IPS DF 6.9 (cell line): ENCODE results near the gene DLL3.

Source experiments
- DNase-seq: peaks from one replicate; pipeline ENCODE4 v3.0.0-alpha.2; 2013; ENCODE audit warnings: low read depth, low spot score
- H3K27ac ChIP-seq: one replicate; pipeline ENCODE4 v1.5.1; 2013; ENCODE audit warnings: low read length, control low read depth
- H3K27me3 ChIP-seq: 2 replicates; pipeline ENCODE4 v1.6.1; 2013; ENCODE audit warnings: mild to moderate bottlenecking, low read length; ENCODE audit not compliant: control insufficient read depth, insufficient read depth
- H3K36me3 ChIP-seq: 2 replicates; pipeline ENCODE4 v1.6.1; 2013; ENCODE audit warnings: low read length; ENCODE audit not compliant: control insufficient read depth, insufficient read depth
- H3K4me1 ChIP-seq: 2 replicates; pipeline ENCODE4 v1.6.1; 2013; ENCODE audit warnings: low read length; ENCODE audit not compliant: control insufficient read depth, insufficient read depth
- H3K4me3 ChIP-seq: 2 replicates; pipeline ENCODE4 v1.5.1; 2013; ENCODE audit warnings: mild to moderate bottlenecking, low read length
- H3K9me3 ChIP-seq: 2 replicates; pipeline ENCODE4 v1.6.1; 2013; ENCODE audit warnings: low read length, inconsistent platforms; ENCODE audit not compliant: control insufficient read depth, insufficient read depth
- WGBS: extraction: QIAGEN DNeasy Blood & Tissue Kit; methylation state at CpG from one replicate; pipeline ENCODE4 v1.1.7; 2013; ENCODE audit warnings: mixed read lengths, missing lambda C conversion rate; ENCODE audit not compliant: insufficient read length, insufficient coverage; 5-methylcytosine and 5-hydroxymethylcytosine counted together

Gene DLL3

DNA sequence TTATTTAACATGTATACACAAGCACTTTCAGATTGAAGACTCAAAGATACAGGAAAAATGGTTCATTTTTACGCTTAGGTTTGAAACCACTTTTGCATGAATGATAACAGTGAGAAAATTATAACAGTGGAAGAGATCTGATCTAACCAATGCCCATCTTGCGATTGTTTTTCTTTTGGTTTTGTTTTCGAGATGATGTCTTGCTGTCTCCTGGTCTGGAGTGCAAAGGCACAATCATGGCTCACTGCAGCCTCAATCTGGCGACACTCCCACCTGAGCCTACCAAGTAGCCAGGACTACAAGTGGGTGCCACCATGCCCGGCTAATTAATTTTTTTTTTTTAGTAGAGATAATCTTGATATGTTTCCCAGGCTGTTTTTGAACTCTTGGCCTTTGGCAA, 51.5 kb downstream of the DLL3 start:
- Histone ChIP-seq H3K27me3 (no peaks in the 10 kb centered on the region), H3K4me1 (no peaks in the 10 kb centered on the region), H3K36me3 (no peaks in the 10 kb centered on the region), H3K4me3 (no peak overlapping the region), H3K27ac (no peak overlapping the region), H3K9me3 (no peaks in the 10 kb centered on the region)
- DNase-seq, result no peak
- no CpG with 5 or more reads among the region's 5 CpGs for WGBS

- no CpG with 5 or more reads among the region's 7 CpGs for WGBS
- DNase-seq, result no peak
- no peak overlapping the region for H3K27ac ChIP-seq
Measured at GRCh38 chr19:39553082-39553652, 54.4 kb downstream of the DLL3 start.

GRCh38 chr19:39554701-39555311, 56.1 kb downstream of the DLL3 start:
- no peaks in the 10 kb centered on the region for H3K36me3 ChIP-seq
- DNase-seq, result no peak
- no peaks in the 10 kb centered on the region for H3K9me3 ChIP-seq
- no peaks in the 10 kb centered on the region for H3K4me1 ChIP-seq
- H3K27ac ChIP-seq, result no peak overlapping the region
- no peak overlapping the region for H3K4me3 ChIP-seq
- no peaks in the 10 kb centered on the region for H3K27me3 ChIP-seq
- WGBS, result no CpG with 5 or more reads among the region's 4 CpGs

More at GRCh38 chr19:39553082-39553652, 54.4 kb downstream of the DLL3 start:
- no peak overlapping the region for H3K4me3 ChIP-seq
- H3K4me1 ChIP-seq, result no peaks in the 10 kb centered on the region
- no peaks in the 10 kb centered on the region for H3K36me3 ChIP-seq
- H3K27me3 ChIP-seq, result no peaks in the 10 kb centered on the region
- H3K9me3 ChIP-seq, result no peaks in the 10 kb centered on the region

DNA sequence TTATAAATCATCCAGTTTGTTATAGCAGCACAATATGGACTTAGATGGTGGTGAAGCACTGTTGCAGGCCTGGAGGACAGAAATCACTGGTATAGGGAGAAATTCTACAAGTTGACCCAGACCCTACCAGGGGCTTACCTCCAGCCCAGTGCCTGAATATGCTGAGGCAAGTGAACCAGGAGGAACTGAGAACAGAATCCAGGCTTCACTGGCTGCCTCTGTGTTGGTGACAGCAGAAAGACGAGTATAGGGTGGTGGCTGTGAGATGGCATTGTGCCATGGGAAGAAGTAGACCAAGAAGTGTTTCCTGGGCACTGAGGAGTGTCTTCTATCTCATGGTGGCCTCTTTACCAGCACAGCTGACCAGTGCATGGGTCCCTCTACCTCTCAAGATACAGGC, 57.1 kb downstream of the DLL3 start:
- DNase-seq, result no peak
- Histone ChIP-seq H3K4me3 (no peak overlapping the region), H3K27me3 (no peaks in the 10 kb centered on the region), H3K27ac (no peak overlapping the region), H3K9me3 (no peaks in the 10 kb centered on the region), H3K36me3 (no peaks in the 10 kb centered on the region), H3K4me1 (no peaks in the 10 kb centered on the region)
- no CpG with 5 or more reads among the region's 1 CpG for WGBS
